Osteocyte (in vitro differentiated cells): ENCODE measurements around the gene HMBS. TPM values are rescaled to one million over a fixed set of nuclear protein-coding genes. Genes with fewer than 3 reads are reported as not detected.
"Not testable (repeated sequence)": the region's sequence is repeated elsewhere in the genome, so short reads cannot be mapped to it uniquely, and the experiment has no call there.

ENCODE experiments used
- DNase-seq: peaks from one replicate; pipeline ENCODE4 v3.0.0; 2021; ENCODE audit warnings: mixed read lengths; ENCODE audit not compliant: unreplicated experiment; ENCODE audit errors: extremely low spot score
- H3K27ac Mint-ChIP-seq: one replicate; pipeline ENCODE4 v1.8.0; 2021; ENCODE audit warnings: mild to moderate bottlenecking, mixed read lengths; ENCODE audit not compliant: unreplicated experiment
- H3K27me3 Mint-ChIP-seq: one replicate; pipeline ENCODE4 v1.8.0; 2021; ENCODE audit warnings: mixed read lengths; ENCODE audit not compliant: unreplicated experiment
- H3K36me3 Mint-ChIP-seq: one replicate; pipeline ENCODE4 v1.8.0; 2021; ENCODE audit warnings: mixed read lengths; ENCODE audit not compliant: unreplicated experiment
- H3K4me1 Mint-ChIP-seq: one replicate; pipeline ENCODE4 v1.8.0; 2021; ENCODE audit warnings: mixed read lengths; ENCODE audit not compliant: unreplicated experiment
- H3K4me3 Mint-ChIP-seq: one replicate; pipeline ENCODE4 v1.8.0; 2021; ENCODE audit warnings: mild to moderate bottlenecking, moderate library complexity, mixed read lengths; ENCODE audit not compliant: unreplicated experiment
- H3K9me3 Mint-ChIP-seq: one replicate; pipeline ENCODE4 v1.8.0; 2021; ENCODE audit warnings: mixed read lengths; ENCODE audit not compliant: unreplicated experiment
- total RNA-seq: library from RNA; stranded (reverse); gene quantifications from 2 replicates; pipeline ENCODE4 v1.2.1, GENCODE V29; 2021
- TF ChIP-seq, protein P1 (sequence below): fragments of 200-600 bp; sonication (generic); IDR thresholded peaks from 2 replicates; pipeline ENCODE4 v1.5.0; 2021; ENCODE audit warnings: antibody characterized with exemption, mild to moderate bottlenecking, moderate library complexity

HMBS gene
- total RNA-seq, 1 donor from 2014 or later = 18.6 TPM

DNA sequence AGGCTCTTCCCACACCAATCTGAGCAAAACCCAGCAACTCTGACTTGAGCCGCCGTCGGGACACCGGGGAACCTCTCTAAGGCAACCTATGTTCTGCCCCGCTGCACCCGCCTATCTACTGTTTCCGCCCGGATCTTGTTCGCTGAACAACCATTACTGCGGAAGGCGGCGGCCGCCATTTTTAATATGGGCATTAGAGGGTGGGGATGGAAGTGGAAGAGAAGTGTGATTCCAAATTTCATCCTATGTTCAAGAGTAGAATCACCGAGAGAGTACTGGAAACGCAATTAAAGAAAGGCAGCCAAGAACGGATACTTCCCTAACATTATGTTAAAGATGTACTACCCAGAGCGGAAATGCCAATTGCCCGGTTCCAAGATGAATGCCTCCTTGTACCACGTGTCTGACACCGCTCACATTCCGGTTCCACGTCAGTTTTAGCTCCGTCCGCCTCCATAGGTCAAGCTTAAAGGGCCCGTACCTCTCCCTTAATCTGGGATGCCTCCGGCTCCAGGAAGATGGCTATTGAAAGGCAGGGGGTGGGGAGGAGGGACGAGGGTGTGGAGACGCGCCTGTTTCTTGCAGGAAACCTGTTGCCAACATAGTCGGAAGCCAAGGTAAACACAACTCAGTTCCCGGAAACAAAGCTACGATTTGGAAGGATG lies 17.2 kb downstream of the HMBS start, which contains the start of gene DPAGT1:
TSS of gene DPAGT1 (minus strand) at position 95 of the 665 bp plus-strand sequence. CDS start 198 bp downstream, outside the sequence.
- peak within 1 kb of the TSS; percentile 100 for H3K27ac Mint-ChIP-seq
- no peaks in the 10 kb centered on the region for H3K27me3 Mint-ChIP-seq
- DNase-seq = peak; percentile 93
- H3K4me1 Mint-ChIP-seq = peaks cover 39% of the 10 kb centered on the region
- H3K4me3 Mint-ChIP-seq = peak within 1 kb of the TSS; percentile 97
- TF ChIP-seq, protein P1, sequence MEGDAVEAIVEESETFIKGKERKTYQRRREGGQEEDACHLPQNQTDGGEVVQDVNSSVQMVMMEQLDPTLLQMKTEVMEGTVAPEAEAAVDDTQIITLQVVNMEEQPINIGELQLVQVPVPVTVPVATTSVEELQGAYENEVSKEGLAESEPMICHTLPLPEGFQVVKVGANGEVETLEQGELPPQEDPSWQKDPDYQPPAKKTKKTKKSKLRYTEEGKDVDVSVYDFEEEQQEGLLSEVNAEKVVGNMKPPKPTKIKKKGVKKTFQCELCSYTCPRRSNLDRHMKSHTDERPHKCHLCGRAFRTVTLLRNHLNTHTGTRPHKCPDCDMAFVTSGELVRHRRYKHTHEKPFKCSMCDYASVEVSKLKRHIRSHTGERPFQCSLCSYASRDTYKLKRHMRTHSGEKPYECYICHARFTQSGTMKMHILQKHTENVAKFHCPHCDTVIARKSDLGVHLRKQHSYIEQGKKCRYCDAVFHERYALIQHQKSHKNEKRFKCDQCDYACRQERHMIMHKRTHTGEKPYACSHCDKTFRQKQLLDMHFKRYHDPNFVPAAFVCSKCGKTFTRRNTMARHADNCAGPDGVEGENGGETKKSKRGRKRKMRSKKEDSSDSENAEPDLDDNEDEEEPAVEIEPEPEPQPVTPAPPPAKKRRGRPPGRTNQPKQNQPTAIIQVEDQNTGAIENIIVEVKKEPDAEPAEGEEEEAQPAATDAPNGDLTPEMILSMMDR = no peak
- no peaks in the 10 kb centered on the region for H3K9me3 Mint-ChIP-seq
- H3K36me3 Mint-ChIP-seq = peaks cover 14% of the 10 kb centered on the region

DNA sequence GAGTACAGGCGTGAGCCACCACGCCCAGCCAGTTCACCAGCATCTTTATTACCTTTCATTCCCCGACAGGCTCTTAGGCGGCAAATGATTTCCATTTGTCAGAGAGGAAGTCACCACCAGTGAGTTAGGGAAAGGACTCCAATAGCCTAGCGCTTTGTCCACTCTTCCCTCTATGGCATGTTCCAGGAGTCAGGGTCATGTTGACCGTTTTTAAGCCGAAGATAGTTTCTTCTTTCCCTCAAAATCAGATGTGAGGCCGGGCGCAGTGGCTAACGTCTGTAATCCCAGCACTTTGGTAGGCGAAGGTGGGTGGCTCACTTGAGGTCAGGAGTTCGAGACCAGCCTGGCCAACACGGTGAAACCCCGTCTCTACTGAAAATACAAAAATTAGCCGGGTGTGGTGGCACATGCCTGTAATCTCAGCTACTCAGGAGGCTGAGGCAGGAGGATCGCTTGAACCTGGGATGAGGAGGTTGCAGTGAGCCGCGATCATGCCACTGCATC lies 18.5 kb downstream of the HMBS start:
- H3K9me3 Mint-ChIP-seq, H3K36me3 Mint-ChIP-seq, H3K27me3 Mint-ChIP-seq, DNase-seq: not testable (repeated sequence)
- Mint-ChIP-seq H3K27ac (peak overlapping the region; percentile 100), H3K4me1 (peaks cover 41% of the 10 kb centered on the region), H3K4me3 (peak overlapping the region; percentile 97)

DNA sequence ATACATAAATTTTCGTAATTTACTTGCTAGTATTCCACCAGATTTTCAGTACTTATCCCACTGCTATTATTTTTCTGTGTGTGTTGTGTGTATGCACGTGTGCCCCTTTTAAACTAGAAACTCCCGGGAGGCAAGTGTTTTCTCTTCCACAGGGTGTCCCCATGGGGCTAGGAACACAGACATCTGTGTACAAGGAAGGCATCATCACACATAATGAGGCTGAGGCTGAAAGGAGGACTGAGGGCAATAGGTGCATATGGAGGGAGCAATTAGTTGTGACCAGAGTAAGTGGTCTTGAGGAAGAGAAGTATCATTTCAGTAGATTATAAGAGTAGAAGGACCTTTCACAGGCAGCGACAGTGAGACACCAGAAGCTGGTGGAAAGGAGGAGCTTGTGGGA lies 19.1 kb downstream of the HMBS start:
- TF ChIP-seq, protein P1 = no peak
- Mint-ChIP-seq H3K9me3 (no peaks in the 10 kb centered on the region), H3K4me1 (peaks cover 46% of the 10 kb centered on the region), H3K36me3 (no peaks in the 10 kb centered on the region), H3K27me3 (no peaks in the 10 kb centered on the region), H3K27ac (peak overlapping the region; percentile 53), H3K4me3 (peak overlapping the region; percentile 35)
- no peak for DNase-seq

DNA sequence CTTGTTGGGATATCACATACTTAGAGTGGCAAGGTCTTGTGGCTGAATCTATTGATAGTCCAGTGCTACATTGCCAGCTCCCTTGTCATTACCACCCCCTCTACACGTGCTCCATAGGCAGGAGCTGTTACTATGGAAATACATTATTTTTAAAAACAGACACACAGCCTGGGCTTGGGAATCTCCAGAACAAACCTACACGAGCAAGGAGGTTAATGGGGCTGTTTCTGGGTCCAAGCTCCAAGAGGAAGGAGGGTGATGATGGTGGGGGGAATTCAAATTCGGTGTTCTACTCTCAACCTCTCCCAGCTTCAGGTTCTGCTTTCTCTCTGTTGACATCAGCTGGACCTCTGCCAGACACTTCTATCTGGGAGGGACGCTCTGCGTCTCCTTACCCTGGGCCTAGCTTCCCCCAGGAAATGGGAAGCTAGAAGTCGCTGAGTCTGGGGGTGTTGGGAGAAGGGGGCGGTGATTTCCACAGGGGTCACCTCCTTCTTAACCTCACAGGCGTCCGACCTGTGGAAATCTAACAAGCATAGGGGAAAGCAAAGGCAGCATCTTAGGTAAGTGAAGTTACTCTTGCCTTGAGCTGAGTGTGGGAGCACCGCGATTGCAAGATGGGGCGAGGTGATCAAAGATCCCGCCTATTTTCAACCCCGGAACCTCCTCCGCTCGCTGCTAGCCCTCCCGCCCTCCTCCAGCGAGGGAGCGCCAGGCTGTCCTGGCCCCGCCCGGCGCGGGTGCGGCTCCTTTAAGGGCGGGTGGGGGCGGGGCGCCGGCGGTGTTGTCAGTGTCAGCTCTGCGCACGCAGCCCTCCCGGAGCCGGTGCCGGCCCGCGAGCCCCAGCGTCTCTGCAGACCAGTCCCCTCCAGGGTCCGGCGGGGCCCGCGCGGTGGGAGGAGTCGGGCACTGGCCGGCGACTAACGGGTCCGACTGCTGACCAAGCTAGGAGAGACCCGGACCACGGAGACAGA lies 22.2 kb downstream of the HMBS start, which contains the start of gene C2CD2L:
TSS of gene C2CD2L (plus strand) at position 781 of the 974 bp plus-strand sequence. CDS start 398 bp downstream, outside the sequence.
- Mint-ChIP-seq H3K4me3 (peak within 1 kb of the TSS; percentile 84), H3K4me1 (peaks cover 44% of the 10 kb centered on the region), H3K27me3 (no peaks in the 10 kb centered on the region), H3K36me3 (peaks cover 9% of the 10 kb centered on the region), H3K27ac (peak within 1 kb of the TSS; percentile 95), H3K9me3 (no peaks in the 10 kb centered on the region)
- TF ChIP-seq, protein P1 = no peak
- peak; percentile 95 for DNase-seq

DNA sequence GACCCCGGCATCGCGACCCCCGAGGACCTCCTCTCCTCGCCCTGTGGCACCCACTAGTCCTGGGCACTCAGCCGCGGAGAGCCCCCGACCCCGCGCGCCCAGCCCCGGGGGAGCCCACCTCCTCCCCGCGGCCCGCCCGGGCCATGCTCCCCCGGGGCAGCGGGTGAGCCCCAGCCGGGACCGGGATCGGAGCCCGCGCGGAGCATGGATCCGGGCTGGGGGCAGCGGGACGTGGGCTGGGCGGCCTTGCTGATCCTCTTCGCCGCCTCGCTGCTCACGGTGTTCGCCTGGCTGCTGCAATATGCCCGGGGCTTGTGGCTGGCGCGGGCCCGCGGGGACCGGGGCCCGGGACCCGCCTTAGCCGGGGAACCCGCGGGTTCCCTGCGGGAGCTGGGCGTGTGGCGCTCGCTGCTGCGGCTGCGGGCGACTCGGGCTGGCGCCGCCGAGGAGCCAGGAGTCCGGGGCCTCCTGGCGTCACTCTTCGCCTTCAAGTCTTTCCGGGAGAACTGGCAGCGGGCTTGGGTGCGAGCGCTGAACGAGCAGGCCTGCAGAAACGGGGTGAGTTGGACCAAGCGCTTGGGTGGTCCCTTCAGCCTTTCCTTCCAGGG lies 23.0 kb downstream of the HMBS start:
- peak overlapping the region; percentile 84 for H3K4me3 Mint-ChIP-seq
- peaks cover 41% of the 10 kb centered on the region for H3K4me1 Mint-ChIP-seq
- TF ChIP-seq, protein P1 = no peak
- peaks cover 11% of the 10 kb centered on the region for H3K36me3 Mint-ChIP-seq
- peak overlapping the region; percentile 82 for H3K27ac Mint-ChIP-seq
- H3K27me3 Mint-ChIP-seq = no peaks in the 10 kb centered on the region
- H3K9me3 Mint-ChIP-seq = no peaks in the 10 kb centered on the region
- DNase-seq = no peak
